IMR-90 (cell line): Measurements from ENCODE around the gene NKX1-1. TPM values are rescaled to one million over a fixed set of nuclear protein-coding genes. Genes with fewer than 3 reads are reported as not detected.

Experiments used
- ATAC-seq: fragments of 200-7000 bp; cut with Tn5 transposase; 2 replicates; pipeline ENCODE4 v1.9.1; 2020; ENCODE audit warnings: low read depth, mild to moderate bottlenecking, moderate library complexity
- BruUV-seq: library from RNA; stranded (reverse); fragments of 400-500 nt; replicated peaks from 2 replicates; lab custom pipeline; 2021; lab: Mats Ljungman, UMichigan
- CTCF ChIA-PET: fragments of 300-600 bp; formaldehyde crosslinking; extraction: SDS; loops from one replicate; lab custom pipeline; 2021; ENCODE audit warnings: antibody characterized with exemption; lab: Yijun Ruan, JAX
- POLR2A ChIA-PET: fragments of 300-600 bp; sonication (Branson Sonifier 250); formaldehyde crosslinking; loops from one replicate; lab custom pipeline; 2022; ENCODE audit warnings: antibody characterized with exemption; ENCODE audit not compliant: unreplicated experiment; lab: Charles Lee
- DNase-seq: peaks from one replicate; pipeline ENCODE4 v3.0.0; 2013
- H2AFZ ChIP-seq: replicated peaks from 2 replicates; pipeline ENCODE3; 2013; ENCODE audit warnings: low read length, mild to moderate bottlenecking; ENCODE audit not compliant: poor library complexity
- H2AK5ac ChIP-seq: 2 replicates; pipeline ENCODE4 v1.6.1; 2013; ENCODE audit warnings: low read depth, low read length, inconsistent platforms
- H2AK9ac ChIP-seq: replicated peaks from 2 replicates; pipeline ENCODE3; 2013; ENCODE audit warnings: mild to moderate bottlenecking, low read depth, low read length, moderate library complexity; ENCODE audit not compliant: poor library complexity
- H2BK120ac ChIP-seq: 2 replicates; pipeline ENCODE4 v1.6.1; 2013; ENCODE audit warnings: low read depth, low read length, inconsistent platforms
- H2BK15ac ChIP-seq: 3 replicates; pipeline ENCODE4 v1.6.1; 2013; ENCODE audit warnings: low read depth, low read length, inconsistent platforms
- H2BK20ac ChIP-seq: 2 replicates; pipeline ENCODE4 v1.6.1; 2013; ENCODE audit warnings: low read depth, mild to moderate bottlenecking, inconsistent platforms, low read length, moderate library complexity
- H2BK5ac ChIP-seq: 2 replicates; pipeline ENCODE4 v1.6.1; 2013; ENCODE audit warnings: mild to moderate bottlenecking, low read depth, low read length, inconsistent platforms; ENCODE audit not compliant: poor library complexity, severe bottlenecking
- H3K14ac ChIP-seq: replicated peaks from 2 replicates; pipeline ENCODE4 v1.6.1; 2013; ENCODE audit warnings: low read depth, low read length, inconsistent platforms
- H3K18ac ChIP-seq: 2 replicates; pipeline ENCODE4 v1.6.1; 2013; ENCODE audit warnings: low read depth, low read length, control low read depth
- H3K23ac ChIP-seq: 2 replicates; pipeline ENCODE4 v1.6.1; 2013; ENCODE audit warnings: low read depth, low read length, inconsistent platforms
- H3K27ac ChIP-seq: 2 replicates; pipeline ENCODE4 v1.5.1; 2013; ENCODE audit warnings: mild to moderate bottlenecking, control low read depth, low read length; ENCODE audit not compliant: insufficient read depth
- H3K27me3 ChIP-seq: 2 replicates; pipeline ENCODE4 v1.6.1; 2013; ENCODE audit warnings: low read length; ENCODE audit not compliant: control insufficient read depth, insufficient read depth
- H3K36me3 ChIP-seq: 2 replicates; pipeline ENCODE4 v1.6.1; 2013; ENCODE audit warnings: low read length, mixed read lengths; ENCODE audit not compliant: control insufficient read depth, insufficient read depth
- H3K4ac ChIP-seq: 2 replicates; pipeline ENCODE4 v1.6.1; 2013; ENCODE audit warnings: low read depth, low read length, inconsistent platforms
- H3K4me1 ChIP-seq: 2 replicates; pipeline ENCODE4 v1.6.1; 2013; ENCODE audit warnings: low read length, mixed read lengths; ENCODE audit not compliant: control insufficient read depth, insufficient read depth
- H3K4me2 ChIP-seq: 2 replicates; pipeline ENCODE4 v1.6.1; 2013; ENCODE audit warnings: low read depth, mild to moderate bottlenecking, control low read depth, low read length, moderate library complexity
- H3K4me3 ChIP-seq: 2 replicates; pipeline ENCODE4 v1.5.1; 2013; ENCODE audit warnings: low read depth, mild to moderate bottlenecking, control low read depth, low read length, moderate library complexity; ENCODE audit not compliant: insufficient read depth
- H3K56ac ChIP-seq: 2 replicates; pipeline ENCODE4 v1.6.1; 2013; ENCODE audit warnings: low read length, inconsistent platforms; ENCODE audit not compliant: insufficient read depth; ENCODE audit errors: extremely low read depth
- H3K79me1 ChIP-seq, 2 experiments: 2 replicates each; pipeline ENCODE4 v1.6.1; 2013; ENCODE audit warnings: low read length in 2 of 2, inconsistent platforms in 1 of 2, low read depth in 1 of 2
- H3K9ac ChIP-seq: 2 replicates; pipeline ENCODE4 v1.6.1; 2013; ENCODE audit warnings: low read depth, low read length, control low read depth
- H3K9me1 ChIP-seq: 2 replicates; pipeline ENCODE4 v1.6.1; 2013; ENCODE audit warnings: low read length, inconsistent platforms; ENCODE audit not compliant: insufficient read depth
- H3K9me3 ChIP-seq: 2 replicates; pipeline ENCODE4 v1.6.1; 2013; ENCODE audit warnings: low read length; ENCODE audit not compliant: control insufficient read depth, insufficient read depth
- H4K20me1 ChIP-seq: 2 replicates; pipeline ENCODE4 v1.6.1; 2013; ENCODE audit warnings: low read length, inconsistent platforms; ENCODE audit not compliant: insufficient read depth
- H4K5ac ChIP-seq: 2 replicates; pipeline ENCODE4 v1.6.1; 2013; ENCODE audit warnings: mild to moderate bottlenecking, low read depth, low read length, control low read depth
- H4K8ac ChIP-seq, 2 experiments: 2 replicates each; pipeline ENCODE4 v1.6.1; 2013; ENCODE audit warnings: low read depth in 2 of 2, low read length in 2 of 2, control low read depth in 1 of 2, inconsistent platforms in 1 of 2
- H4K91ac ChIP-seq: 2 replicates; pipeline ENCODE4 v1.6.1; 2013; ENCODE audit warnings: low read depth, low read length, inconsistent platforms; ENCODE audit not compliant: insufficient read depth
- BHLHE40 ChIP-seq: fragments of 150-350 bp; IDR thresholded peaks from 2 replicates; pipeline ENCODE4 v1.6.1; 2016; ENCODE audit warnings: mild to moderate bottlenecking, low read depth, low read length
- CEBPB ChIP-seq: IDR thresholded peaks from 2 replicates; pipeline ENCODE4 v1.6.1; 2012; ENCODE audit warnings: low read depth, low read length, improper control_type of control experiment
- FOS ChIP-seq: fragments of 150-350 bp; IDR thresholded peaks from 2 replicates; pipeline ENCODE4 v1.6.1; 2016; ENCODE audit warnings: low read depth, low read length
- MAFK ChIP-seq: IDR thresholded peaks from 2 replicates; pipeline ENCODE4 v1.6.1; 2012; ENCODE audit warnings: low read depth, low read length, improper control_type of control experiment
- MAZ ChIP-seq: IDR thresholded peaks from 2 replicates; pipeline ENCODE4 v1.6.1; 2012; ENCODE audit warnings: low read depth, mild to moderate bottlenecking, low read length, improper control_type of control experiment, moderate library complexity, borderline replicate concordance
- RCOR1 ChIP-seq: IDR thresholded peaks from 2 replicates; pipeline ENCODE4 v1.6.1; 2012; ENCODE audit warnings: mild to moderate bottlenecking, low read length, improper control_type of control experiment; ENCODE audit not compliant: insufficient replicate concordance
- RFX5 ChIP-seq: IDR thresholded peaks from 2 replicates; pipeline ENCODE4 v1.8.0; 2012; ENCODE audit warnings: low read depth, mild to moderate bottlenecking, low read length, moderate library complexity
- WGBS, 2 experiments: methylation state at CpG; one replicate each; pipeline versions ENCODE4 v1.1.5 to v1.1.7; 2013; ENCODE audit warnings: missing lambda C conversion rate in 2 of 2; ENCODE audit not compliant: insufficient read length in 1 of 2; ENCODE audit errors: extremely low coverage in 2 of 2; 5-methylcytosine and 5-hydroxymethylcytosine counted together
- dilution Hi-C: fragments of 300-500 bp; cut with HindIII; formaldehyde crosslinking; loops from one replicate; pipeline ENCODE4 v1.14.3; 2018; ENCODE audit warnings: low sequenced_read_pairs; ENCODE audit not compliant: unreplicated experiment
- in situ Hi-C: fragments of 300-500 bp; cut with MboI; formaldehyde crosslinking; loops from 3 replicates; pipeline ENCODE4 v1.14.3; 2019; ENCODE audit warnings: low sequenced_read_pairs, inconsistent platforms, mixed read lengths
- intact Hi-C: fragments of 100-400 bp; cut with micrococcal nuclease; formaldehyde crosslinking; loops from 2 replicates; pipeline ENCODE4 v1.10.0; 2022
- polyA plus RNA-seq, 3 experiments: library from polyadenylated mRNA; depleted of rRNA; stranded (reverse); fragments of >200 nt; gene quantifications; 2 replicates each; pipeline ENCODE4 v1.2.3, GENCODE V29; 2012; ENCODE audit warnings: low replicate concordance in 1 of 3
- total RNA-seq: library from RNA; depleted of rRNA; stranded (reverse); fragments of >200 nt; gene quantifications from 2 replicates; pipeline ENCODE4 v1.2.3, GENCODE V29; 2012
- TF ChIP-seq, protein P1 (sequence below): fragments of 150-350 bp; IDR thresholded peaks from 2 replicates; pipeline ENCODE4 v1.6.1; 2016; ENCODE audit warnings: low read depth, mild to moderate bottlenecking, low read length, moderate library complexity, borderline replicate concordance
- TF ChIP-seq, protein P2 (sequence below): fragments of 150-350 bp; IDR thresholded peaks from 2 replicates; pipeline ENCODE4 v1.6.1; 2017; ENCODE audit warnings: mild to moderate bottlenecking, antibody characterized with exemption, low read length, low read depth

NKX1-1 gene
- total and polyA plus RNA-seq, 2 of the 4 experiments (the other 2 are of a cell fraction), result not detected

DNA sequence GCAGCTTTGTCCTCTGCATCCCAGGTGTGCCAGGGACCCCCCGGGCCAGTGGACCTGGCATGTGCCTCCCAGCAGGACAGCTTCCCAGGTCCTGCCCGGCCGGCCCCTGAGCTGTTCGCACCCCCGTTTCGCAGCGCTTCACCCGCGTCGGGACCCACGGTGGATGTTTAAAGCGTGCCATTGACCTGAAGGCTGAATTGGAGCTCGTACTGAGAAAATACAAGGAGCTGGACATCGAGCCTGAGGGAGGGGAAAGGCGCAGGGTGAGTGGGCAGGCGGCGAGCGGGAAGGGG lies 51.3 kb downstream of the NKX1-1 start:
- 92% methylated on average over 12 of the region's 18 CpGs; no CpG with 5 or more reads in 1 of the 2 experiments for WGBS, 2 experiments
- ATAC-seq (no peak), DNase-seq (no peak)
- no peaks in the 10 kb centered on the region for H3K9me1 ChIP-seq
- ChIA-PET CTCF (no interaction called here), POLR2A (no interaction called here)
- H2AK5ac ChIP-seq, result no peak overlapping the region
- no peak overlapping the region for H2BK120ac ChIP-seq
- no peak overlapping the region for H3K27ac ChIP-seq
- no peak overlapping the region for H2BK15ac ChIP-seq
- H4K91ac ChIP-seq, result no peak overlapping the region
- in situ Hi-C loops (loop anchor here (5.0 to 10.0 kb wide), 2 partner anchors 223 to 280 kb away; no protein-coding TSS in a partner anchor), dilution Hi-C loops (no loop called here), intact Hi-C loops (loop anchor here (5.0 kb wide), 1 partner anchor 157 kb away; no protein-coding TSS in a partner anchor)
- no peak overlapping the region for H2BK5ac ChIP-seq
- no peak overlapping the region for H3K4me3 ChIP-seq
- H3K36me3 ChIP-seq, result peaks cover 45% of the 10 kb centered on the region
- H2AFZ ChIP-seq, result no peak overlapping the region
- H3K27me3 ChIP-seq, result no peaks in the 10 kb centered on the region
- no peak overlapping the region for H3K4me2 ChIP-seq
- TF ChIP-seq FOS (no peak), MAFK (no peak), BHLHE40 (no peak), CEBPB (no peak), RFX5 (no peak), RCOR1 (no peak), MAZ (no peak)
- TF ChIP-seq, protein P1, sequence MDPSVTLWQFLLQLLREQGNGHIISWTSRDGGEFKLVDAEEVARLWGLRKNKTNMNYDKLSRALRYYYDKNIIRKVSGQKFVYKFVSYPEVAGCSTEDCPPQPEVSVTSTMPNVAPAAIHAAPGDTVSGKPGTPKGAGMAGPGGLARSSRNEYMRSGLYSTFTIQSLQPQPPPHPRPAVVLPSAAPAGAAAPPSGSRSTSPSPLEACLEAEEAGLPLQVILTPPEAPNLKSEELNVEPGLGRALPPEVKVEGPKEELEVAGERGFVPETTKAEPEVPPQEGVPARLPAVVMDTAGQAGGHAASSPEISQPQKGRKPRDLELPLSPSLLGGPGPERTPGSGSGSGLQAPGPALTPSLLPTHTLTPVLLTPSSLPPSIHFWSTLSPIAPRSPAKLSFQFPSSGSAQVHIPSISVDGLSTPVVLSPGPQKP, result no peak
- TF ChIP-seq, protein P2, sequence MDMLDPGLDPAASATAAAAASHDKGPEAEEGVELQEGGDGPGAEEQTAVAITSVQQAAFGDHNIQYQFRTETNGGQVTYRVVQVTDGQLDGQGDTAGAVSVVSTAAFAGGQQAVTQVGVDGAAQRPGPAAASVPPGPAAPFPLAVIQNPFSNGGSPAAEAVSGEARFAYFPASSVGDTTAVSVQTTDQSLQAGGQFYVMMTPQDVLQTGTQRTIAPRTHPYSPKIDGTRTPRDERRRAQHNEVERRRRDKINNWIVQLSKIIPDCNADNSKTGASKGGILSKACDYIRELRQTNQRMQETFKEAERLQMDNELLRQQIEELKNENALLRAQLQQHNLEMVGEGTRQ, result no peak
- BruUV-seq, result no TSS peak
- no peaks in the 10 kb centered on the region for H3K9me3 ChIP-seq
- H3K9ac ChIP-seq, result no peak overlapping the region
- H4K8ac ChIP-seq, result no peak overlapping the region
- no peaks in the 10 kb centered on the region for H3K4me1 ChIP-seq
- no peak overlapping the region for H2BK20ac ChIP-seq
- no peak overlapping the region for H3K14ac ChIP-seq
- no peak overlapping the region for H2AK9ac ChIP-seq
- H3K18ac ChIP-seq, result no peak overlapping the region
- no peak overlapping the region for H3K56ac ChIP-seq
- peaks cover 5 to 6% of the 10 kb centered on the region in 2 experiments; a peak in 2 of 4 replicates for H3K79me1 ChIP-seq
- no peak overlapping the region for H4K5ac ChIP-seq
- no peak overlapping the region for H3K4ac ChIP-seq
- H4K20me1 ChIP-seq, result peaks cover 4% of the 10 kb centered on the region; the same call in 1 of the 2 replicates
- no peak overlapping the region for H3K23ac ChIP-seq
